ENCODE results near the gene BTAF1.
"Not testable (repeated sequence)": the region's sequence is repeated elsewhere in the genome, so short reads cannot be mapped to it uniquely, and the experiment has no call there.

The BTAF1 gene

DNA sequence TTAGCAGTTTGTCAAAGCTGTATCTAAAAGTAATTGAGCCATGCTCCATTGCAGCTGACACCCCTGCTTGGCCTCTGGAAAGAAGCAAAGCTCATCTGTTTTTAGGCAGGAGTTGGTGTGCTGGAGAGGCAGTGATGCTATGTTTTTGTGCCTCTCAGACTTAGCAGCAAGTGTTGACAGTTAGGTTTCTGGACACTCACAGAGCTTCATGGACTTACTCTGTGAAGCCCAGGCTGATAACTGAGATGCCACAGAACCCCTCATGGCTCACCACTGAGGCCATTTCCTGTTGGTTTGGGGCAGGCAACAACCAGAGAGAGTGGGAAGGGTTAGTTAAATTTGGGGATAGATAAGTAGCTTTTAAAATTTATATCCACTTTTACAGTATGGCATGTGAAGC lies 59.8 kb downstream of the BTAF1 start:
- peaks cover 70% of the 10 kb centered on the region for H3K36me3 Mint-ChIP-seq (ENCODE audit: low read depth)
- H3K27ac Mint-ChIP-seq = peak overlapping the region; percentile 72
- peaks cover 24% of the 10 kb centered on the region for H3K4me1 Mint-ChIP-seq (ENCODE audit: low read depth)

GRCh38 chr10:91987397-91988037 lies 63.9 kb downstream of the BTAF1 start:
- Mint-ChIP-seq H3K27me3 (ENCODE audit: low read depth) (no peaks in the 10 kb centered on the region), H3K4me3 (no peak overlapping the region), H3K4me1 (ENCODE audit: low read depth) (peaks cover 19% of the 10 kb centered on the region), H3K9me3 (peaks cover 14% of the 10 kb centered on the region), H3K36me3 (ENCODE audit: low read depth) (peaks cover 58% of the 10 kb centered on the region), H3K27ac (no peak overlapping the region)

More for the DNA sequence above, 59.8 kb downstream of the BTAF1 start:
- Mint-ChIP-seq H3K4me3 (no peak overlapping the region), H3K27me3 (ENCODE audit: low read depth) (no peaks in the 10 kb centered on the region), H3K9me3 (peaks cover 14% of the 10 kb centered on the region)

GRCh38 chr10:91992031-91992430 lies 68.5 kb downstream of the BTAF1 start:
- H3K9me3 Mint-ChIP-seq = peaks cover 5% of the 10 kb centered on the region
- no peak overlapping the region for H3K27ac Mint-ChIP-seq
- peaks cover 37% of the 10 kb centered on the region for H3K36me3 Mint-ChIP-seq (ENCODE audit: low read depth)
- peaks cover 7% of the 10 kb centered on the region for H3K4me1 Mint-ChIP-seq (ENCODE audit: low read depth)
- no peaks in the 10 kb centered on the region for H3K27me3 Mint-ChIP-seq (ENCODE audit: low read depth)
- no peak overlapping the region for H3K4me3 Mint-ChIP-seq

- peaks cover 4% of the 10 kb centered on the region for H3K9me3 Mint-ChIP-seq
- no peak overlapping the region for H3K27ac Mint-ChIP-seq
- no peaks in the 10 kb centered on the region for H3K27me3 Mint-ChIP-seq (ENCODE audit: low read depth)
- no peak overlapping the region for H3K4me3 Mint-ChIP-seq
- H3K36me3 Mint-ChIP-seq (ENCODE audit: low read depth) = peaks cover 57% of the 10 kb centered on the region
- H3K4me1 Mint-ChIP-seq (ENCODE audit: low read depth) = peaks cover 4% of the 10 kb centered on the region
Measured at GRCh38 chr10:91996266-91996665, 72.7 kb downstream of the BTAF1 start.

DNA sequence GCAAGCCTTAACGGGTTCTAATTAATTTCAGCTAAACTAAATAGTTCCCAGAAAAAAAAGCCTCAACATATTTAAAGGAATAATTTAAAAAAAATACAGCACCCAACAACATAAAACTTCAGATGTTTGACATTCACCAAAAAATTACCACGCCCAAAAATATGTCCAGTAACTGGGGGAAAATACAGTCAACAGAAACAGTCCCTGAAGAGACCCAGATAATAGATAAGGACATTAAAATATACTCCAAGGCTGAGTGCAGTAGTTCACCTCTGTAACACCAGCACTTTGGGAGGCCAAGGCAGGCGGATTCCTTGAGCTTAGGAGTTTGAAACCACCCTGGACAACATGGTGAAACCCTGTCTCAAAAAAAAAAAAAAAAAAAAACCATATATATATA lies 78.0 kb downstream of the BTAF1 start:
- Mint-ChIP-seq H3K36me3 (ENCODE audit: low read depth) (peaks cover 61% of the 10 kb centered on the region), H3K4me1 (ENCODE audit: low read depth) (peaks cover 3% of the 10 kb centered on the region), H3K4me3 (no peak overlapping the region), H3K27me3 (ENCODE audit: low read depth) (no peaks in the 10 kb centered on the region), H3K27ac (no peak overlapping the region), H3K9me3 (peaks cover 4% of the 10 kb centered on the region)

- Mint-ChIP-seq H3K36me3 (ENCODE audit: low read depth) (peaks cover 59% of the 10 kb centered on the region), H3K27ac (no peak overlapping the region), H3K9me3 (peaks cover 4% of the 10 kb centered on the region), H3K4me3 (no peak overlapping the region), H3K27me3 (ENCODE audit: low read depth) (no peaks in the 10 kb centered on the region), H3K4me1 (ENCODE audit: low read depth) (peaks cover 3% of the 10 kb centered on the region)
Measured at GRCh38 chr10:92001995-92002394, 78.4 kb downstream of the BTAF1 start.

DNA sequence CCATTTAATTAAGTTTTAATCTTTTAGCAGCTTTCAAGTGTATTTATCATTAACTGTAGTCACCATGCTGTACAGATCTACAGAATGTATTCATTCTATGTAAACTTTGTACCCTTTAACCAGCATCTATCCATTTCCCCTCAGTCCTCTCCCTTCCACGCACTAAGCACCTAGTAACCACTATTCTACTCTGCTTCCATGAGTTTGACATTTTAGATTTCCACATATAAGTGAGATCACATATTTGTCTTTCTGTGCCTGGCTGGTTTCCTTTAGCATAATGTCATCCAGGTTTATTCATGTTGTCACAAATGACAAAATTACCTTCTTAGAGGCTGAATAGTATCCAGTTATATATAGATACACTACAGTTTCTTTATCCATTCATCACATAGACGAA lies 79.7 kb downstream of the BTAF1 start:
- Mint-ChIP-seq H3K4me1 (ENCODE audit: low read depth) (peaks cover 3% of the 10 kb centered on the region), H3K9me3 (peaks cover 4% of the 10 kb centered on the region), H3K36me3 (ENCODE audit: low read depth) (peaks cover 48% of the 10 kb centered on the region), H3K27ac (no peak overlapping the region), H3K4me3 (no peak overlapping the region), H3K27me3 (ENCODE audit: low read depth) (no peaks in the 10 kb centered on the region)

DNA sequence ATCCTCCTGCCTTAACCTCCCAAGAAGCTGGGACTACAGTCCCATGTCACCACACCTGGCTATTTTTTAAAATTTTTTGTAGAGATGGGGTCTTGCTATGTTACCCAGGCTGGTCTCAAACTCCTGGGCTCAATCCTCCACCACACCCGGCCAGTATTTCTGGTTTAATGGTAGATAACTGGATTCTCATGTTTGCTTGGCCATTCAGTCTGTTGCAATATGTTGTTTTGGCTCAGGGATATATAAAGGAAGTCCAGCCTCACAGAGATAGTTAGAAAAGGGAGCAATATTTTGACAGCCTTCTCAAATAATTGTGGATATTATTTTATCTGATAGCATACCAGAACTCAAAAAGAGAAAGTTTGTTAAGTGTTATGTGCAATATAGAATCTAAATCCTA lies 82.4 kb downstream of the BTAF1 start:
- no peak overlapping the region for H3K27ac Mint-ChIP-seq

DNA sequence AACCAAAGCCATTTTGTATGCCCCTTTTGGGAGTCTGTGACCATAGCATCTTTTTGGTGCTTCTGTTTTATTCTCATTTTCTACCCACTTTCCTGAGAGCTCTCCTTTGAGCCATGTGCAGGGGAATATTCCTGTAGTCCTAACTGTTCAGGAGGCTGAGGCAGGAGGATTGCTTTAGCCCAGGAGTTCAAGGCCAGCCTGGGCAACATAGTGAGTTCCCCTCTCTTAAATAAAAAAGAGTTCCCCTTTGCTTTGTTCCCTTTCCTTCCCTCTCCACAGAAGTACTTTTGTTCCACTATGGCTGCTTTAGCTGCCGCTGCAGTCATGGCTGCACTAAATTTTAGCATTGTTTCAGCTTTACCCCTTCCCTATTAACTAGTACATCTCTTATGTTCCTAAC lies 85.9 kb downstream of the BTAF1 start:
- Mint-ChIP-seq H3K36me3 (ENCODE audit: low read depth) (peaks cover 32% of the 10 kb centered on the region), H3K4me3 (no peak overlapping the region), H3K4me1 (ENCODE audit: low read depth) (peaks cover 9% of the 10 kb centered on the region)

More for the DNA sequence above, 82.4 kb downstream of the BTAF1 start:
- peaks cover 6% of the 10 kb centered on the region for H3K4me1 Mint-ChIP-seq (ENCODE audit: low read depth)
- no peak overlapping the region for H3K4me3 Mint-ChIP-seq
- H3K27me3 Mint-ChIP-seq (ENCODE audit: low read depth) = no peaks in the 10 kb centered on the region
- peaks cover 2% of the 10 kb centered on the region for H3K9me3 Mint-ChIP-seq
- peaks cover 42% of the 10 kb centered on the region for H3K36me3 Mint-ChIP-seq (ENCODE audit: low read depth)

DNA sequence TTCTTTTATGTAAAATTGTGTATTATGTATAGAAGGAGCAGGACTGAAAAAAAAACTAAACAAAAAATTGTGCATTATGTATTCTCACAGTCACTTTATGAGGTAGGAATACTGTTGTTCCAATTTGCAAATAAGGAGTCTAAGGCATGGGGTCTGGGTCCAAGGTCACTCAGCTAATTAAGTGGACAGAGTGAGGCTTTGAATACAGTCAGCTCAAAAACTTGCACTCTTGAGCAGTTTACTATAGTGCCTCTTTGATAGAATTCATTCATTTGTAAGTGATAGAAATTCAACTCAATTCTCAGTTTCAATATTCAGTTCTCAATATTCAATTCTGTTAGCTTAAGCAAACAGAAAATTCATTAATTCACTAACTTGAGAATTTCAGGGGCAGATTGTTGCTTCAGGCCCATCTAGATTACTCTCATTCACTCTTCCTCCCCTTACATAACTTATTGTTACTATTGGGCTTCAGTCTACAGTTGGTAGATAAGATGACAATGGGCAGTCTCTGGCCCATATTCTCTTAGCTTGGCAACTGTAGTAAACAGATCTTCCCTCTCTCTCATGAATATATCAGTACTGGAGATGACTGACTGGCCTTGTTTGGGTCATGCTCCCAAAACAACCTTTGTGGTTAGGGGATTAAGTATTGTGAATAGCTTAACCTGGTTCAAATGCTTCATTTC lies 86.6 kb downstream of the BTAF1 start:
- no peak overlapping the region for H3K4me3 Mint-ChIP-seq
- no peaks in the 10 kb centered on the region for H3K27me3 Mint-ChIP-seq (ENCODE audit: low read depth)
- H3K4me1 Mint-ChIP-seq (ENCODE audit: low read depth) = peaks cover 9% of the 10 kb centered on the region
- no peak overlapping the region for H3K27ac Mint-ChIP-seq
- peaks cover 30% of the 10 kb centered on the region for H3K36me3 Mint-ChIP-seq (ENCODE audit: low read depth)
- H3K9me3 Mint-ChIP-seq = no peaks in the 10 kb centered on the region

More for the DNA sequence above, 85.9 kb downstream of the BTAF1 start:
- H3K27ac Mint-ChIP-seq = no peak overlapping the region
- no peaks in the 10 kb centered on the region for H3K27me3 Mint-ChIP-seq (ENCODE audit: low read depth)
- no peaks in the 10 kb centered on the region for H3K9me3 Mint-ChIP-seq

DNA sequence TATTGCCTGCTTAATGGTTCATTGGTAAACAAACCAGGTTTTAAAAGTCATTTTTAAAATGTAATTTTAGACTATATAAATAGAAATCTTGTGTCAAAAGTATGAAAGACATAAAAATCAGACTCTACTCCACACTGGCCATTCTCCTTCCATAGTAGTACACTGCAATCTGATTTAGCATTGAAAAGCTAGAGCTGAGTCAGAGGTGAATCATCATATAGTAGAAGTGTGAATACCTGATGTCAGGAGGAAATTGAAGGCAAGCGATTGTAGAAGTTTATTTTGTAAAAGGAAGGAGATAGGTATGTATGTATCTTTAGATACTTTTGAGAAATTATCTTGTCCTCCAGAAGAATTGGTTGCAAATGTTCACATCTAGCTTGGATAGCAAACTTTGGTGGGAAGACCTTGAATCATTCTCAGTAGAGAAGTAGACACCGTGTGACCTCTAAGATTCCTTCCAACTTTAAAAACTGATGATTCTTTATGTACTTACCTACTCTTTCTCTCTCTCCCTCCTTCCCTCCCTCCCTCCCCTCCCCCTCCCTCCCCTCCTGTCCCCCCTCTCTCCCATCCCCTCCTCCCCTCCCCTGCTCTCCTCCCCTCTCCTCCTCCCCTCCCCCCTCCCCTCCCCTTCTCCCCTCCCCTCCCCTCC lies 88.1 kb downstream of the BTAF1 start:
- Mint-ChIP-seq H3K9me3 (no peaks in the 10 kb centered on the region), H3K4me1 (ENCODE audit: low read depth) (peaks cover 9% of the 10 kb centered on the region), H3K4me3 (no peak overlapping the region), H3K27ac (no peak overlapping the region), H3K27me3 (ENCODE audit: low read depth) (no peaks in the 10 kb centered on the region), H3K36me3 (ENCODE audit: low read depth) (peaks cover 24% of the 10 kb centered on the region)

- Mint-ChIP-seq H3K36me3 (ENCODE audit: low read depth) (peaks cover 39% of the 10 kb centered on the region), H3K27me3 (ENCODE audit: low read depth) (no peaks in the 10 kb centered on the region), H3K4me3 (no peak overlapping the region)
Measured at GRCh38 chr10:92014620-92015019, 91.0 kb downstream of the BTAF1 start.

GRCh38 chr10:92024700-92025099 lies 101.1 kb downstream of the BTAF1 start:
- no peaks in the 10 kb centered on the region for H3K9me3 Mint-ChIP-seq
- peaks cover 38% of the 10 kb centered on the region for H3K36me3 Mint-ChIP-seq (ENCODE audit: low read depth)
- H3K4me3 Mint-ChIP-seq = no peak overlapping the region
- H3K27ac Mint-ChIP-seq = no peak overlapping the region
- no peaks in the 10 kb centered on the region for H3K27me3 Mint-ChIP-seq (ENCODE audit: low read depth)
- H3K4me1 Mint-ChIP-seq (ENCODE audit: low read depth) = no peaks in the 10 kb centered on the region

More at GRCh38 chr10:92014620-92015019, 91.0 kb downstream of the BTAF1 start:
- no peaks in the 10 kb centered on the region for H3K9me3 Mint-ChIP-seq
- no peak overlapping the region for H3K27ac Mint-ChIP-seq
- H3K4me1 Mint-ChIP-seq (ENCODE audit: low read depth) = peaks cover 4% of the 10 kb centered on the region

DNA sequence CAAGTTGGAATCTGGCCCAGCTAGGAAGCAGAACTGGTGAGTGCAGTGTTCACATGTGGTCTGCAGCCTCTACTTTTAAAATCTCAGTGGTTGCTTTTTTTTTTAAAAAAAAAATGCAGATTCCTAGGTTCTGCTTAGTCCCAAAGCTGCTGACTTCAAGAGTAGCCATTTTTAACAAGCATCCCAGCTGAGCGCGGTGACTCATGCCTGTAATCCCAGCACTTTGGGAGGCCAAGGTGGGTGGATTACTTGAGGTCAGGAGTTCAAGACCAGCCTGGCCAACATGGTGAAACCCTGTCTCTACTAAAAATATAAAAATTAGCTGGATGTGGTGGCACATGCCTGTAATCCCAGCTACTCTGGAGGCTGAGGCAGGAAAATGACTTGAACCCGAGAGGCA lies 101.8 kb downstream of the BTAF1 start:
- not testable (repeated sequence) for H3K27ac Mint-ChIP-seq; H3K27me3 Mint-ChIP-seq (ENCODE audit: low read depth); H3K4me3 Mint-ChIP-seq; H3K4me1 Mint-ChIP-seq (ENCODE audit: low read depth); H3K9me3 Mint-ChIP-seq
- H3K36me3 Mint-ChIP-seq (ENCODE audit: low read depth) = peaks cover 34% of the 10 kb centered on the region

DNA sequence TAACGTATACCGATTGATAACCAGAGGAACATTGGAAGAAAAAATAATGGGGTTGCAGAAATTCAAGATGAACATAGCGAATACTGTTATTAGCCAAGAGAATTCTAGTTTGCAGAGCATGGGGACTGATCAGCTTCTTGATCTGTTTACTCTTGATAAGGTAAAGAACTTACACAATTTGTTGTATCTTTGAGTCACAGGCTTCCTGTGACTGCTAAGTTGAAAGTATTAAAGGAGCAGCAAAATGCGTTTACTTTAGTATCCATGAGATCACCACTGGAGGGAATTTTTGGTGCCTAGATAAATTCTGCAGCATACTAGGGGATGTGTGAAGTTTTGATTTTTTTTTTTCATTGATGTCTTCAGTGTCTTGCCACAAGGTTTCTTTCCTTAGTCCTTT lies 103.6 kb downstream of the BTAF1 start:
- Mint-ChIP-seq H3K36me3 (ENCODE audit: low read depth) (peaks cover 38% of the 10 kb centered on the region), H3K4me3 (no peak overlapping the region), H3K9me3 (no peaks in the 10 kb centered on the region), H3K27me3 (ENCODE audit: low read depth) (no peaks in the 10 kb centered on the region), H3K27ac (no peak overlapping the region), H3K4me1 (ENCODE audit: low read depth) (no peaks in the 10 kb centered on the region)
